Loucy (cell line): Measurements from ENCODE around the gene FGD6.
"Not testable (repeated sequence)": the region's sequence is repeated elsewhere in the genome, so short reads cannot be mapped to it uniquely, and the experiment has no call there.

ENCODE experiments used
- H2AFZ ChIP-seq: fragments of 200-600 bp; sonication (generic); 2 replicates; pipeline ENCODE4 v1.6.0; 2016; ENCODE audit warnings: antibody characterized with exemption, mild to moderate bottlenecking, low read length, moderate library complexity
- H3F3A ChIP-seq: fragments of 200-600 bp; 2 replicates; pipeline ENCODE4 v1.6.0; 2016; ENCODE audit warnings: antibody characterized with exemption, low read depth, mild to moderate bottlenecking
- H3K27me3 ChIP-seq: fragments of 200-600 bp; sonication (generic); 2 replicates; pipeline ENCODE4 v1.6.1; 2014; ENCODE audit warnings: low read length, mild to moderate bottlenecking; ENCODE audit not compliant: insufficient read depth, poor library complexity, severe bottlenecking
- H3K36me3 ChIP-seq: fragments of 200-600 bp; sonication (generic); 2 replicates; pipeline ENCODE4 v1.6.1; 2016; ENCODE audit warnings: low read length; ENCODE audit not compliant: insufficient read depth
- H3K4me1 ChIP-seq: fragments of 200-600 bp; sonication (generic); 2 replicates; pipeline ENCODE4 v1.5.1; 2014; ENCODE audit warnings: low read length, mild to moderate bottlenecking; ENCODE audit not compliant: insufficient read depth, poor library complexity, severe bottlenecking
- H3K4me2 ChIP-seq: fragments of 200-600 bp; sonication (generic); 2 replicates; pipeline ENCODE4 v1.6.0; 2014; ENCODE audit warnings: antibody characterized with exemption, low read length, low read depth, mild to moderate bottlenecking; ENCODE audit not compliant: poor library complexity, severe bottlenecking
- H3K4me3 ChIP-seq: fragments of 200-600 bp; sonication (generic); 2 replicates; pipeline ENCODE4 v1.5.1; 2014; ENCODE audit warnings: low read length, mild to moderate bottlenecking, mixed read lengths; ENCODE audit not compliant: poor library complexity, severe bottlenecking
- H3K79me2 ChIP-seq: fragments of 200-600 bp; sonication (generic); 2 replicates; pipeline ENCODE4 v1.6.1; 2014; ENCODE audit warnings: low read length; ENCODE audit not compliant: insufficient read depth
- H3K9ac ChIP-seq: fragments of 200-600 bp; sonication (generic); 2 replicates; pipeline ENCODE4 v1.6.0; 2014; ENCODE audit warnings: mild to moderate bottlenecking, low read depth, low read length, moderate library complexity; ENCODE audit not compliant: poor library complexity, severe bottlenecking
- H3K9me2 ChIP-seq: fragments of 200-600 bp; sonication (generic); replicated peaks from 2 replicates; pipeline ENCODE4 v1.6.1; 2016; ENCODE audit warnings: low read depth, low read length, mixed read lengths
- H3K9me3 ChIP-seq: fragments of 200-600 bp; sonication (generic); 2 replicates; pipeline ENCODE4 v1.6.1; 2014; ENCODE audit warnings: mild to moderate bottlenecking, antibody characterized with exemption, low read length, low read depth; ENCODE audit not compliant: insufficient read depth
- H4K20me1 ChIP-seq: fragments of 200-600 bp; sonication (generic); 2 replicates; pipeline ENCODE4 v1.6.0; 2014; ENCODE audit warnings: antibody characterized with exemption, low read length, mild to moderate bottlenecking; ENCODE audit not compliant: insufficient read depth, poor library complexity, severe bottlenecking
- EZH2phosphoT487 ChIP-seq: fragments of 200-600 bp; IDR thresholded peaks from 2 replicates; pipeline ENCODE4 v1.6.1; 2018; ENCODE audit warnings: antibody characterized with exemption, mild to moderate bottlenecking, moderate library complexity, borderline replicate concordance
- TF ChIP-seq, protein P1 (sequence below): fragments of 200-600 bp; sonication (generic); conservative IDR thresholded peaks from 2 replicates; pipeline ENCODE4 v1.5.1; 2014; ENCODE audit warnings: mild to moderate bottlenecking, antibody characterized with exemption, low read length

FGD6 gene

DNA sequence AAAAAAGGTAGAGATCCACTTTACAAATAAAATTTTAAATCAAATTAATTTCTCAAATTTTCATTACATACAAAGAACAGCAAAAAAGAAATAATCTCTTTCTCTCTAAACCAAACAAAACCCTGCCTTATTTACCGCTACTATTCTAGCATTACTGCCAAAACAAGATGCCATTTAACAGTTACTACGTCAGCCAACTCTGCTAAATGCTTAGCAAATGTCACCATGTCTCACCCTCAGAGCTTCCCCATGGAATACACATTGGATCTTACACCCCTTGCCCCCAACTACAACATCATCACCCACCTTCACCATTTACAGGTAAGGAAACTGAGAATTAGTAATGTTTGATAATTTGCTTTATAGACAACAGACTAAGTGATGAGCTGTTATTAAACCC, 120.9 kb downstream of the FGD6 start:
- no peaks in the 10 kb centered on the region for H3K4me1 ChIP-seq
- TF ChIP-seq, protein P1, sequence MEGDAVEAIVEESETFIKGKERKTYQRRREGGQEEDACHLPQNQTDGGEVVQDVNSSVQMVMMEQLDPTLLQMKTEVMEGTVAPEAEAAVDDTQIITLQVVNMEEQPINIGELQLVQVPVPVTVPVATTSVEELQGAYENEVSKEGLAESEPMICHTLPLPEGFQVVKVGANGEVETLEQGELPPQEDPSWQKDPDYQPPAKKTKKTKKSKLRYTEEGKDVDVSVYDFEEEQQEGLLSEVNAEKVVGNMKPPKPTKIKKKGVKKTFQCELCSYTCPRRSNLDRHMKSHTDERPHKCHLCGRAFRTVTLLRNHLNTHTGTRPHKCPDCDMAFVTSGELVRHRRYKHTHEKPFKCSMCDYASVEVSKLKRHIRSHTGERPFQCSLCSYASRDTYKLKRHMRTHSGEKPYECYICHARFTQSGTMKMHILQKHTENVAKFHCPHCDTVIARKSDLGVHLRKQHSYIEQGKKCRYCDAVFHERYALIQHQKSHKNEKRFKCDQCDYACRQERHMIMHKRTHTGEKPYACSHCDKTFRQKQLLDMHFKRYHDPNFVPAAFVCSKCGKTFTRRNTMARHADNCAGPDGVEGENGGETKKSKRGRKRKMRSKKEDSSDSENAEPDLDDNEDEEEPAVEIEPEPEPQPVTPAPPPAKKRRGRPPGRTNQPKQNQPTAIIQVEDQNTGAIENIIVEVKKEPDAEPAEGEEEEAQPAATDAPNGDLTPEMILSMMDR: no peak
- no peak for TF ChIP-seq EZH2phosphoT487

DNA sequence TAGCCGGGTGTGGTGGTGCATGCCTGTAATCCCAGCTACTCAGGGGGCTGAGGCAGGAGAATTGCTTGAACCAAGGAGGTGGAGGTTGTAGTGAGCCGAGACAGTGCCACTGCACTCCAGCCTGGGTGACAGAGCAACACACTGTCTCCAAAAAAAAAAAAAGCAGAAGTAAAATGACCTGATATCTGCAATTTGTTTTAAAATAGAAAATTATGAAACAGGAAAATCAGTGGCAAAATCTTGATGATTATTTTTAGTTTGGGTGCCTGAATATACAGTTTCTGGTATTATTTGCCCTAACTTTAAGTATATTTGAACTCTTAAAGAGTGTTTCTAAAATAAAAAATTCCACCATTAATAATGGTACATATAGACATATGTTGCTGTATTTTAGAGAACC, 121.4 kb downstream of the FGD6 start:
- not testable (repeated sequence) for H3F3A ChIP-seq, H4K20me1 ChIP-seq, H3K79me2 ChIP-seq, H3K9ac ChIP-seq, H3K9me3 ChIP-seq, H3K9me2 ChIP-seq, H3K27me3 ChIP-seq, H2AFZ ChIP-seq, H3K4me3 ChIP-seq, H3K36me3 ChIP-seq, H3K4me1 ChIP-seq, H3K4me2 ChIP-seq

More for the DNA sequence above, 120.9 kb downstream of the FGD6 start:
- no peaks in the 10 kb centered on the region for H3K27me3 ChIP-seq
- H3K36me3 ChIP-seq: no peaks in the 10 kb centered on the region
- no peaks in the 10 kb centered on the region for H3K9me2 ChIP-seq
- no peak overlapping the region for H2AFZ ChIP-seq
- H3K9me3 ChIP-seq: no peaks in the 10 kb centered on the region
- no peak overlapping the region for H3K4me3 ChIP-seq
- no peaks in the 10 kb centered on the region for H4K20me1 ChIP-seq
- no peaks in the 10 kb centered on the region for H3F3A ChIP-seq
- H3K79me2 ChIP-seq: no peaks in the 10 kb centered on the region
- no peak overlapping the region for H3K4me2 ChIP-seq
- H3K9ac ChIP-seq: no peak overlapping the region

DNA sequence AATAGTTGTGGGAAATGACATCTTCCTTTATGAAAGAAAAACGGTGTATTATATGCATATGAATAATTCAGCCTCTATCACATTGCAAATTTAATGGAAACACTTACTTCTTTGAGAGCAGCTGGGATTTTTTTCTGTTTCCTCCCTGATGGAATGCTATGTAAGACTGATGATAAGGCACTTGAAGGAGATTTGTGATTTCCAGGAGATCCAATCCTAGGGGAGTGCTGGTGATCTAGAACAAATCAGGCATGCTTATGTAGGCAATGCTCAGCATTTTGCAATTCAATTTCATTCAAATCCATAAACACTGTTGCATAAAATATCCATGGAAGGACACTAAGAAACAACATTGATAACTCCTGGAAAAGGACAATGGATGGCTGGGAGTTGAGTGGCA, 127.8 kb downstream of the FGD6 start:
- Histone ChIP-seq H3K4me2 (no peak overlapping the region), H3F3A (no peaks in the 10 kb centered on the region), H3K27me3 (no peaks in the 10 kb centered on the region), H3K4me1 (peaks cover 9% of the 10 kb centered on the region), H3K9me2 (no peaks in the 10 kb centered on the region), H2AFZ (no peak overlapping the region), H3K4me3 (no peak overlapping the region), H3K36me3 (no peaks in the 10 kb centered on the region), H3K9ac (no peak overlapping the region), H4K20me1 (no peaks in the 10 kb centered on the region), H3K79me2 (no peaks in the 10 kb centered on the region), H3K9me3 (no peaks in the 10 kb centered on the region)
- TF ChIP-seq EZH2phosphoT487: no peak
- TF ChIP-seq, protein P1: no peak

DNA sequence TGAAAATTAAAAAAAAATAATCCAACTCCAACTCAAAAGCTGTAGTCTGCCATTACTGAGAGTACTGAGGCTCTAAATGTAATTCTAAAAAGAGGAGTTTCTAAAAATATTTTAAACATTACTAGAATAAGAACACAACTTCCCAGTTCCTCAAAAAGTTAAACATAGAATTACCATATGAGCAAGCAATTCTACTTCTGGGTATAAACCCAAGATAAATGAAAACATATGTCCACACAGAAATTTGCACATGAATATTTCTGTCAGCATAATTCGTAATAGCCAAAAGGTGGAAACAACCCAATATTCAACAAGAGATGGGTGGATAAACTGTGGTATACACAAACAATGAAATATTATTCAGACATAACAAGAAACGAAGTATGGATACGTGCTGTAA, 128.9 kb downstream of the FGD6 start:
- H3K4me1 ChIP-seq: peaks cover 9% of the 10 kb centered on the region
- H3K9ac ChIP-seq: no peak overlapping the region
- H3K9me2 ChIP-seq: no peaks in the 10 kb centered on the region
- no peak overlapping the region for H3K4me3 ChIP-seq
- no peaks in the 10 kb centered on the region for H3K9me3 ChIP-seq
- no peak overlapping the region for H3K4me2 ChIP-seq
- H3F3A ChIP-seq: no peaks in the 10 kb centered on the region
- no peaks in the 10 kb centered on the region for H3K79me2 ChIP-seq
- H4K20me1 ChIP-seq: no peaks in the 10 kb centered on the region
- H2AFZ ChIP-seq: no peak overlapping the region
- no peaks in the 10 kb centered on the region for H3K27me3 ChIP-seq
- no peak for TF ChIP-seq EZH2phosphoT487
- TF ChIP-seq, protein P1: no peak
- no peaks in the 10 kb centered on the region for H3K36me3 ChIP-seq
